EL (cell line): ENCODE results near the gene TEDC1.

Source experiments
- DNase-seq: peaks from one replicate; pipeline ENCODE4 v3.0.0-alpha.2; 2016

The TEDC1 gene, protein sequence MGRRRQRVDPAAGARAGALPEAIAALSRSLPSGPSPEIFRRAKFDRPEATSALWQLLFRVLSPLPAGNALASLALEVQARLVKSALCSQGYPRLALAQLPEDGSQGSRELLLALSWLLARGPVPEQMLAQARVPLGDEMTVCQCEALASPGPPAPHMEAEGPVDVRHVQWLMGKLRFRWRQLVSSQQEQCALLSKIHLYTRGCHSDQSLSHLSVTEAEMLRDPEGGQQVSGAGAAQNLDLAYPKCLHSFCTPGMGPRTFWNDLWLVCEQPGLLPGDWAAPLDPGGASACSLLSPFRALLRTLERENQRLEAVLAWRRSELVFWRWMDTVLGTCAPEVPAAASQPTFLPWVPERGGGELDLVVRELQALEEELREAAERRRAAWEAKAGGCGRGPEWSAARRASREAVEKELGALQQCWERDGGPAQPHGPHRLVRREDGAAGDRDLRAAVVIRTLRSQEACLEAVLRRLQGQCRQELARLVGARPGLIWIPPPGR

DNA sequence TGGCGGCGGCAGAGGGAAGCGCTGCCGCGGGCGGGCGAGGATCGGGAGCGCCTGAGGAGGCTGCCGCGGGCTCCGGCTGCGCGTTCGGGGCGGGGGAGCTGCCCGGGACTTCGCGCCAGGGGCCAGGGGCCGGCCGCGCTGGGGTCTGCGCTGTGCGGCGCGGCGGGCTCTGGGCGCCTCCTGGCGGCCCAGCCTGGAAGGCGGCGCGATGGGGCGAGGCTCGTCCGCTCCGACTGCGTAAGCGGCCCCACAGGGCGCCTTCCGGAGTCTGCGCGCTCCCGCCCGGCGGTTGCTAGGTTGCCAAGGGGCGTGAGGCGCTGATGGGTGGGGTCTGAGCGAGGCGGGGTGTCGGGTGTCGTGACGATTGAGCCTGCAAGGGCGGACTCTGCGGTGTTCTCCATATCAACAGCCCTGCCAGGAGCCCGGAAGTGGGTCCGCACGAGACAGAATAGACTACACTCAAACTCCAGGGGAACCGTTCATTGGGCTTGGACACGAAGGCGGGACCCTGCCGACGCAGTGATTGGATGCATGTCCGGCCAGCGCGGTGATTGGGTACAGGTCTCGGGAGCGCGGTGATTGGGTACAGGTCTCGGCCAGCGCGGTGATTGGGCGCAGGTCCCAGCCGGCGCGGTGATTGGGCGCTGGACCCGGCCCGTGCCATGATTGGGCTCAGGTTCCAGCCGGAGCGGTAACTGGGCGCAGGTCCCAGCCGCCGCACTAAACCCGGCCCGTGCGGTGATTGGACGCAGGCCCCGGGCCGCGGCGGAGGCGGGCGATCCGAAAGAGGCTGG, at the start of gene TEDC1:
Gene TEDC1, plus strand, starts transcription at position 675 of the 794 bp plus-strand sequence. CDS start 130 bp downstream, outside the sequence.
- DNase-seq = peak; percentile 100

DNA sequence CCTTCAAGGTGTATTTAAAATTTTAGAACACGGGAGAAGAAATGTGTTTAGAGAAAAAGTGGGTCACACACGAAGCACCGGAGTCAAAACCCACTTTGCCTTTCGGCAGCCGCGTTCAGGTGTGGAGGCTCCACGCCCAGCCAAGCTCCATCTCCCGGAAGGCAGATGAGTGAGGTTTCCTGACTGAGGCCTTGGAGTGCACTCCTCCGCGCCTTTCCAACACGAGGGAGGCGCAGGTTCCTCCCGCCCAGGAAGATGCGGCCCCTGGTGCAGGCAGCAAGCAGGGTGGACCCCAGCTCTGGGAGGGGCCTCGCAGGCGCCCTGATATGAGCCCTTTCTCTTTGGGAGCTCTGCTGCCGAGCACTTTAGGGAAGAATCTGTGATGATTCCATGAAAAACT, 48.9 kb upstream of the TEDC1 start:
- DNase-seq = no peak

DNA sequence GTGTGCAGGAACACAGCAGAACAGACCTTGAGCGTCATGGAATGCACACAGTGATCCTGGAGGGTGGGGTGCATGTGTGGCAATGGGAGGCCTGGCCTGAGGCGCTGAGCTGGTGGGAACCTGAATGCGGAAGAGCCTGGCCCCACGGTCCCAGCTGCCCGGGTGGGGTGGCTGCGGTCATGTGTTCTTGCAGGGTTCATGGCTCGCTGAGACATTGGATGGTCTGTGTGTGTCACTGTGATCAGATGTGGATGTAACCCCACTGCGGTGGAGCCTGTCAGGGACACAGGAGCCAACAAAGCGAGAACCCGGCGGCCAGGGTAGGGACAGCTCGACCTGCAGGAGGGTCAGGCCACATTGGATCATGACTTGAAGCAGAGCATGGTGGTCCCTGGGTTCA, 48.2 kb upstream of the TEDC1 start:
- DNase-seq = no peak

DNA sequence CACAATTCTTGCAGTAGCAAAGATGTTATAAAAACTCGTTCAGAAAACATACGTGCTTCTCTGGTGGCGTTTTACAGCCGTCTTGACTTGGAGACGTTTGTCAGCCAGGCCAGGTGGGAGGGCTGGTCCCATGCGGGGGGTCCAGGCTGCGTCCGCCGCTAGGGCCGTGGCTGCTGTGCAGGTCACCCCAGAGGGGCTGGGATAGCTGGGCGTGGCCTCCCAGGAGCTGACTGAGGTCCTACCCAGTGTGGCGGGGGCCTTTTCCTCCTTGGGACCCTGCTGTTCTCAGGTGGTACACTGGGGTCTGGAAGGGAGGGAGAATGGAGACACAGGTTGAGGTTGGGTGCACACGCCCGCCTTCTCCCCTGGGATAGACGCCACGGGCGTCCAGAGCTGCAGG, 46.2 kb upstream of the TEDC1 start:
- no peak for DNase-seq

DNA sequence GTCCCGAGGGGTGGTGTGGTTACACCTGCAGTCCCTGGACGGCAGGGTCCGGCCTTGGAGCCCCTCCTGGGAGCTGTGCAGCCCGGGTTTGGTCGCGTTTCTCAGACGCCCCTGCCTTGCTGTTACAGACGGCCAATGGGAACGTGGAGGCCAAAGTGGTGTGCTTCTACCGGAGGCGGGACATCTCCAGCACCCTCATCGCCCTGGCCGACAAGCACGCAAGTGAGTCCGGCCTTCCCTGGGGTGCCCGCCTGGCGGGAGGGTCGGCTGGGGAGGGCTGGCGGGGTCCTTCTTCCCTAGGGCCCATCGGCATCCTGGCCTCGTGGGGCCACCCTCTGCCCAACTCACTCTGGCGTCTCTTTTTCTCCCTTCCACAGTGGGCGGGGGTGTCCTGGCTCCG, 45.8 kb upstream of the TEDC1 start:
- DNase-seq = no peak

DNA sequence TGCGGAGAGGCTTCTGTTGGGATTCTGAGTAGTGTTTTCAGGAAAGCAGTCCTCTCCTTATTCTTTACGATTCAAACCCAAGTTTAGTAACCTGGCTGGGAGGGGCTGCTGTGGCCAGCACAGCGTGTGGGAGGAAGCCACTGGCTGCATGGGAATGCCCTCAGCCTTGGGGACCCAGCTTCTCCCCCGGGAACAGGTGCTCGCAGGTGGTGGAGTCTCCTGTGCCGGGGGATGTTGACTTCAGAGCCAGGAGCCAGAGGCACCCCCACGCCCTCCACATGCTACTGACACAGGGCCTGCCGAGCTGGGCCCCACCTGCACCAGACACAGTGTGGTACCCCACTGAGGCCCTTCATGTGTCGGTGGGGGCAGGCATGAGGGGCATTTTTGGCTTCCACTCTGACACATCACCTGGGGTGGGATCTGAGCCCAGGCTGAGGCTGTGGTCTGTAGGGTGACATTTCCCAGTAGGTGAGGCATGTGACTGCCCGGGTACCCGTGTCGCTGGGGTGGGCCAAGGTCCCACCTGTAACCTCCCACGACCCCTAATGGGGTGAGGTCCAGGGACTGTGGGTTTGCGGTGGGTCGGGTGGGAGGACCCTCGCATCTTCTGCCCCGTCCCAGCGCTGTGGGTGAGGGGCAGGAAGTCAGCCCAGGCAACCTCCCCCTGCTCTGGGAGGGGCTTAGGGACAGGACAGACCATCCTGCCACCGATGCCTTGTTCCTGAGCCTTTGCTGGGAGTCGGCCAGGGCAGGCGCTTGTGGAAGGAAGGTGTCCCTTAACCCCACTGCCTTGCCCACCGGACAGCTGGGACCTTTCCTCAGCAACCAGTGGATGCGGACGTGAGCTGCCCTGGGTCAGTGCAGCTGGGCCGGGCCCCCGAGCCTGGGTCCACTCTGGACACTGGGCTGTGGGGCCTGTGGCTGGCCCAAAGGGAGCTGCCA, 44.9 kb upstream of the TEDC1 start:
- no peak for DNase-seq

DNA sequence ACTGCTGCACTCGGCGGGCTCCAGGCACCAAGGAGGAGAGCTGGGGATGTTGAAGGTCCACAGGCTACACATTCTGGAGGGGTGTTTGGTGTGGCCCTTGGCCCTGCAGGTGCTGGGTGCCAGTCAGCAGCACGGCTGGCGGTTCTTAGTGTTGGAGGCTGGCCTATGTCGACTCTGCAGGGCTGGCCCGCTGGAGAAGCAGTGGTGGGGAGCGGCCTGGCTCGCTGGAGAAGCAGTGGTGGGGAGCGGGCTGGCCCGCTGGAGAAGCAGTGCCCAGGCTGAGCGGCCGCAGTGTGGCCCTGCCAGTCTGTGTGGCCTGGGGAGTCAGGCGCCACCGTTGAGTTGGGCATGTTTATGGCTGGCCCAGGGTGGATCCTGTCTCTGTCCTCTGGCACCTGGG, 44.1 kb upstream of the TEDC1 start:
- DNase-seq = no peak

DNA sequence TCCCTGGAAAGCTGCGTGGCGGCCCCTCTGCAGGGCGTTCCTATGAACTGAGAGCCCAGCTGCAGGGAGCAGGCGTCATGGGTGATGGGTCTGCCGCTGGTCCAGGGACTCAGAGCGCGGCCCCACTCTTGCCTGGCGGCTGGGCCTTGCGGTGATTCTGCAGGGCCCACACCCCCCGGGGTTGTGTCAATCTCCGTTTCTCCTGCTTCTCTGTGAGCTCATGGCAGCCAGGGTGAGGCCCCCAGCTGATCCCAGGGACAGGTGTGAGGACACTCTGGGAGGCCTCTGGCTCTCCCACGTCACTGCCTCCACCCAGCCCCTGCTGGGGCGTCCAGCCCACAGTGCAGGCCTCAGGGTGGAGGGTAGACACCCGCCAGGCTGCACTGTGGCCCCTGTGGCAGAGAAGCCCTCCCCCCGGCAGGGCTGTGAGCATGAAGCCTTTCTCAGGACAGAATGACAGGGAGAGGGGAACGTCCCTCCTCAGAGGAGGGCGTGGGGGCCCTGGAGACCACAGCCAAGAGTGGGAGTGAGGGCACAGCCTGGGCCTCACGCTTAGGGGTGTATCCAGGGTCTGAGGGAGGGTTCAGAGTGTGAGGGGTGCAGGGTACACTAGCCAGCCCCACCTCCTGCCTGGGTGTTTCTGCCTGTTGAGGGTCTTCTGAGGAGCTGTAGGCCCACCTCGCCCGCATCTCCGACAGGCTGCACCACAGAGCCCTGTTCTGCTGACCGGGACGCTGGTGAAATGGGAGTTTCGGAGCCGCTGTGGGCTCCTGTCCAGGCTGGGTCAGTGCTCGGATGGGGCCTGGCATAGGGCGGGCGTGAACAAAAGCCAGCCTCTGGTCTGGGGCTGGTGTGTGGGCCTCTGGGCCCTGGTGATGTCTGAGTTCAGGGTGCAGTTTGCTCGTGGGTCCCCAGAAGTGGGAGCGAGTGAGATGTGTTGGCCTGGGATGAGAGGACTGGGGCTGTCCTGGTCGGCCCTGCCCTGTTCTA, 43.1 kb upstream of the TEDC1 start:
- no peak for DNase-seq

DNA sequence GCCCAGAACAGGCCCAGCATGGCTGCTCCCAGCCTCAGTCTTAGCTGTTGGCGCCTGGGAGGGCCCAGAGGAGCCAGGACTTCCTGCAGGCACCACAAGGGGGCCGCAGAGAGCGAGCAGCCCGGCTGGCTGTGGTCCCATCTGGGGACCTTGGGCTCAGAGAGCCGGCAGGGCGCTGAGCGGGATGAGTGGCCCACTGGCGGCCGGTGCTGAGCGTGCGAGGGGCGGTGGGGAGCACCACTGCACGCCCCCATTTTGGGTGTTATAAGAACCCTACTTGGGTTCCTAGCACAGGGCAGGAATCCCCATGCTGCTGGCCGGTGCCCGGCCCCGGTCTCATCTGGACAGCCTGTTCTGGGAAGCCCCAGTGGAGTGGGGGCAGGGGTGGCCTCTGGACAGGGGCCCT, 42.3 kb upstream of the TEDC1 start:
- peak; percentile 38 for DNase-seq

DNA sequence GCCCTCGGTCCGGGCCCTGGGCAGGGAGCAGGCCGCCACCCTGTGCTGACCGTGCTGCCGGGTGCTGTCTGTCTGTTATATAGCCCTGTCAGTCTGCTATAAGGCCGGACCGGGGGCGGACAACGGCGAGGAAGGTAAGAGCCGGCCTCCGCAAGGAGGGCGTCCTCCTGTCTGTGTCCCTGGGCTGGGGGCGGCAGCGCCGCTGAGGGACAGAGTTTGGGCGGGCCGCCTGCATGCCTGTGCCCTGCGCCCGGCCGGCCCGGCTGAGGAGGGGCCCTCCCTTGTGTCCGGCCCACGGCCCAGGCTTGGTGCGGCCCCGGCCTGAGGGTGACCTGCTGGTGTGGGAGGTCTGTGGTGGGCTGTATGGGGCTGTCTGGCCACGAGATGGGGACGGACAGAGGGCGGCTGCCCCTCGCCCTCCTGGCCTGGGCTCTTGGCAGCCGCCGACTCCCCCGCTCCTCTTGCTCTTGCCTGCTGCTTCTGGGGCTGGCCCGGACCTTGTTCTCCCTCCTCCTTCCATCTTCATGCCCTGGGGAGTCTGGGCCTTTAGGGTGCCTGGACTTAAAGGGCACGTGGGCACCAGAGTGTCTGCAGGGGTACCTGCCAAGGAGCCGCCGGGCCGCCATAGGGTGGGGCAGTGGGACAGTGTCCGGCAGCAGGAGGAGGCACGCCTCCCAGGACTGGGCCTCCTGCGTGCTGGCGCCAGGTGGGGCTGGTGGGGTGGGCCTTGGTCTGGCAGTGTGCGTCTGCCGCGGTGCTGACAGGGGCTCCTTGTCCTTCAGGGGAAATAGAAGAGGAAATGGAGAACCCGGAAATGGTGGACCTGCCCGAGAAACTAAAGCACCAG, 41.5 kb upstream of the TEDC1 start:
- DNase-seq = no peak

DNA sequence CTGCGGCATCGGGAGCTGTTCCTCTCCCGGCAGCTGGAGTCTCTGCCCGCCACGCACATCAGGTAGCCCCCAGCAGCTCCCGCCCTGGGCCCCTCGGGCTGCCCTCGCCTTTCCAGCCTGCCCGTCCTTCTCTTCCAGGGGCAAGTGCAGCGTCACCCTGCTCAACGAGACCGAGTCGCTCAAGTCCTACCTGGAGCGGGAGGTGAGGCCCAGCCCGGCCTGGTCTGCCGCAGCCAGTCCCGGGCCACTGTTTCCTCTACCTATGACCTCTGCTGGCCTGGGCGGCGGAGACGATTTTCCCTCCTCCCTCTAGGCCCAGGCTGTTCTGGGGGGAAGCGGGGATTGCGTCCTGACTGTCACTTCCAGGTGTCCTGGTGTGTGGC, 40.9 kb upstream of the TEDC1 start:
- no peak for DNase-seq

DNA sequence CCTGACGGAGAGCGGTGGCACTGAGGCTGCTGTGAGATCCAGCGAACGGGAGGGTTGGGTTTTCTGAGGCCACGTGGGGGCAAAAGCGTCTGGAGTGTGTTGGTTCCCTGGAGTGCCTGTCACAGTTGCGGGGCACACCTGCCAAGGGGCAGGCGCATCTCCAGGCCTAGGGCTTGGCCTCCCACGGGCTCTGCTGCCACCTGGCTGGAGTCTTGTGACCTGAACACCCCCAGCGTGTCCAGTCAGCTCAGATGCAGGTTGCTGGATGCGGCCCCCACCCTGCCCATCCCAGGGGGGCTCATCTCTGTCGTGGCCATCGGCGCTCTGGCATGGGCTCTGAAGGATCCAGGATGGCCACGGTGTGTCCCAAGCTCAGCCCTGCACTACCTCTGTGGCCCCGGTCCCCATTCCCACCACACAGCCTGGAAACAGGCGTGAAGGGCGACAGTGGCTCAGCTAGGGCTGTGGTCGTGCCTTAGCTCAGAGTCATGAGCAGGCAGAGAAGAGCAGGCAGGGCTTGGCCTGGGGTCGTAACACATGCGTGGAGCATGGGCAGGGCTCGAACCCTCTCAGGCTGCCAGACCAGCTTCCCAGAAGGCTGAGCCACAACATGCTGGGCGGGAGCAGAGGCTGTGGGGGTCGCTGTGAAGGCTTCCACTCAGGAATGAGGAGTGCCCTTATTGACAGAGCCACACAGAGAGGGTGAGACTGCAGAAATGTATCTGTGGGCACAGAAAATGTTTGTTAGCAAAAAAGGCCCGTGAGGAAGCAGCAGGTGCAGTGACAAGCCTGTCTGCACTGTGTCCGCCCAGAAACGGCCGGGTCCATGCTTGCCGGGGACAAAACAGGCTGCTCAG, 40.0 kb upstream of the TEDC1 start:
- no peak for DNase-seq

DNA sequence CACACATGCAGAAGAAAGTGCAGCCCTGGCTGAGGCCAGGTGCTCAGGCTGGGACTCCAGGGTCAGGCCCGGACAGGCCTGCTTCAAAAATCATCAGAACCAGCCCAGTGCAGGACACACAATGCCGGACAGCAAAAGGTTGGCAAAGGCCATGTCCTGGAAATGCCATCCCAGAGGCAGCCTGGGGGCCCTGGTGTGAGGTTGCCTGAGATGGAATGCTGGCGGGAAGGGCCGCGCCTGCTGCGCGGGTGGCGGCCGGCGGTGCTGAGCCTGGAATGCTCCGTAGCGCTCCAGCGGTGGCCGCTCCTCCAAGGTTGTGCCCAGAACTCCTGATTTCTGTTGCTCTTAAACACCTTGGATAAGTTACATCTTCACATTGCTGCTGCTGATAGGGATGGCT, 38.1 kb upstream of the TEDC1 start:
- DNase-seq = no peak

DNA sequence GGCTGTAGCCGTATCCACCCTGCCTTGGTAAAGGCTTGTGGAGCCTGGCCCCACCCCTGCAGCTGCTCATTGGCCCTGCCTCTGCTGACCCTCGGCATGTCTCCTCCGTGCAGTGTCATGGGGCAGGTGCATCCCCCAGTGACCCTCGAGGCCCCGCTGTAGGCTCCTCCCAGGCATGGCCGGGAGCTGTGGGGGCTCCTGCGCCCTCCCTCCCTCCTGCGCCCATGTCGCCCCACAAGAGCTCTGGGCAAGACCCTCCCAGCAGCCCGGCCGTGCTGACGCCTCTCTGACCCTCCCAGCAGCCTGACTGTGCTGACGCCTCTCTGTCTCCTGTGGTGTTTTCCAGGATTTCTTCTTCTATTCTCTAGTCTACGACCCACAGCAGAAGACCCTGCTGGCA, 37.2 kb upstream of the TEDC1 start:
- DNase-seq = no peak

DNA sequence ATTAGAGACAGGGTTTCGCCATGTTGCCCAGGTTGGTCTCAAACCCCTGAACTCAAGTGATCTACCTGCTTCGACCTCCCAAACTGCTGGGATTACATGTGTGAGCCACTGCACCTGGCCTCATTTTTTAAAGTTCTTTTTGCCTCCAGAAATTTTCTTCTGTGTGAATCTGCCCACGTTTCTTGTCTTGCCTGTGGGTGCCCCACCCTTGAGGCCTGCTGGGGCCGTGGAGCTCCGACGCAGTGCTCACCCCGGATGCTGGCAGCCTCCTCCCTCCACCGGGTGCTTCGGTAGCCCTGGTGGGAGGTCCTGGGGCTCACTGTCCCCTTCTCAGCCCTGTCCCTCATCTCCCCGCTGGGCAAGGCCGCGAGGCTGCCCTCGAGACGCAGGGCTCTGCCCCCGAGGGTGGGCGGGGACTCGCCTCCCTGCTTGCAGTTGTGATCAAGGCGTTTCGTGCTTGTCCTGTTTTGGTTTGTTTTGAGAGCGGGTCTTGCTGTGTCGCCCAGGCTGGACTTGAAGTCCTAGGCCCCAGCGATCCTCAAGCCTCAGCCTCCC, 35.9 kb upstream of the TEDC1 start:
- DNase-seq = no peak

DNA sequence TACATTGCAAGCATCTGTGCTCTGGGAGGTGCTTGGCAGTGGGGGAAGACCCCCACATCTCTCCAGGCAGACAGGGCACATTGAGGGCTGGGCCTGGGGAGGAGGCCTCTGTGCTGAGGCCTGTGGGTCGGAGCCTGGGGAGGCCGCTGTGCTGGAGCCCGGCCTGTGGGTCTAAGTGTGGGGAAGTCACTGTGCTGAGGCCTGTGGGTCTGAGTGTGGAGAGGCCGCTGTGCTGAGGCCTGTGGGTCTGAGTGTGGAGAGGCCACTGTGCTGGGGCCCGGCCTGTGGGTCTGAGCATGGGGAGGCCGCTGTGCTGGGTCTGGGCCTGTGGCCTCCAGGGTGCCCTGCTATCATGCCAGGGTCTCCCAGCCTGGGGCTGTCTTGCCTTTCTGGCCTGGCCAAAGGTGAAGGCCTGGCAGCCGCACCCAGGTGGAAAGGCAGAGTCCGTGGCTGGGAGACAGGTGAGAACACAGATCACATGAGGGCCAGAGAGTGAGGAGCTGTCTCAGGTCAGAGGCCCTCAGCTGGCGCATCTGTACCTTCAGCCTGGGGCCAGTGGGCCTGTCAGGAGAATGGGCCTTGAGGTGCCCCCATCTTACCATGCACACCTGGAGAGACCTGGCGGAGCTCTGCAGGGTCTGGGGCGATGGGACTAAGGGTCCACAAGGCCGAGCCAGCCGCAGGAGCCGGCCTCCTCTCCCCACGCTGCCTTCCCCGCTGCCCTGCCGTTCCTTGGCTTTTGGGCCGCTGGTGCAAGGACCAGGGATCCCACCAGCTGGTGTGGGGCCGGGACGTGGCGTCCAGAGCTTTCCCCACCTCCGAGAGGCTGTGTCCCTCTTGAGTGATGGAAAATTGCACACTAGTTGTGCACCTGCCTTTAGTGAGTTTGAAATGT, 35.0 kb upstream of the TEDC1 start:
- DNase-seq = no peak

DNA sequence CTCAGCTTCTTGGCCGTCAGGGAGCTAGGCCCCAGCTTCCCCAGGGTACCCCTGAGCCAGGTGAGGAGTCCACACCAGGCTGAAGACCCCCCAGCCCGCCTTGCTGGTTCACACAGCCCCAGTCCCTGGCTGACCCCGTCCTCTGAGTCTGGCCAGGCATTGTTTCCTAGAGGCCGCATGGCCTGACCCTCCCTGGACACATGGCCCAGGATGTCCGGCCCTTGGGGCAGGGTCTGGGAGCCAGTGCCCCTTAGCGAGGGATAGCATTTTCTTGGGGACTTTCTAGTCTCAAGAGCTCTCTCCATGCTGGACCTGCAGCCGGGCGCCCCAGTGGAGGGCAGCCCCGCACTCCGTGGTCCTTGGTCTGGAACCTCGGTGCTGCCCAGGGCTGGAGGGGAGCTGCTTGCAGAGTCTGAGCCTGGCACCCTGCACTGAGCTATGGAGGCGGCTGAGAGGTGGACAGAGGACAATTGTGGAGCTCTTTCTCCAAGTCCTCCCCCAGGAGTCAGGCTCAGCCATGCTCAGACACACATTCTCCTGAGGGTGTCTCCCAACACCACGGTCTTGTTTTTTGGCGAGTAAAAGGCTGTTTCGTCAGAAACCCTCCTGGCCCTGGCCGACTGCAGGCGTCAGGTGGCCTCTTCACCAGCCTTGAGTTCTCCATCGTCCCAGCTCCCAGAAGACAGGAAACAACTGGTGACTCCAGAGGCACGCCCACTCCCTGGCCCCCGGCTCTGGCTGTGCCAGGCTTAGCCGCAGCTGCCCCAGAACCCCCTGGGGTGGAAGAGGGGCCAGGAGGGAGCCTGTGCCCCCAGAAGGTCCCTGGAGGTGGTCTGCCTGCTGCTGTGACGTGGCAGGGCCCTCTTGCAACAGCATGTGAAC, 34.1 kb upstream of the TEDC1 start:
- no peak for DNase-seq
